Activated CD4-positive, CD25-positive, alpha-beta regulatory T cell treated with anti-CD3 and anti-CD28 coated beads, Interleukin-2, amount 50 U/mL, for 24 hours (primary cell): ENCODE results near the gene RAF1.

ENCODE experiments used
- ATAC-seq, 2 donors: fragments of 150-1000 bp; cut with Tn5 transposase; one replicate each; pipeline ENCODE4 v1.10.0; 2021; ENCODE audit warnings: mild to moderate bottlenecking in 1 of 2, moderate library complexity in 1 of 2

Gene RAF1

DNA sequence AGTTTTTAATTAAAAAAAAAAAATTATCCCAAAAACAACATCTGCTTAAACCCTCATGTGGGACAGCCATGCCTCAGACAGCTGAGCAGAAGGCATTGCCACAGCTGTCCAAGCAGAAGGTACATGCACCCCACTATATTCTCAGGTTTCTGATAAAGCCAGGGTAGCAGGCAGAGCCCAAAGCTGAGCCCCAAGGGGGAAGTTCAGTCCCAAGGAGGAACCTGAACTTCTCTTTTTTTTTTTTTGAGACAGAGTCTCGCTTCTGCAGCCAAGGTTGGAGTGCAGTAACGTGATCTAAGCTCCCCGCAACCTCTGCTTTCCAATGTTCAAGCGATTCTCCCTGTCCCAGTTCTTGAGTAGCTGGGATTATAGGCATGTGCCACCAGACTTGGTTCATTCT is 73.8 kb downstream of the RAF1 start:
- ATAC-seq = no peak

DNA sequence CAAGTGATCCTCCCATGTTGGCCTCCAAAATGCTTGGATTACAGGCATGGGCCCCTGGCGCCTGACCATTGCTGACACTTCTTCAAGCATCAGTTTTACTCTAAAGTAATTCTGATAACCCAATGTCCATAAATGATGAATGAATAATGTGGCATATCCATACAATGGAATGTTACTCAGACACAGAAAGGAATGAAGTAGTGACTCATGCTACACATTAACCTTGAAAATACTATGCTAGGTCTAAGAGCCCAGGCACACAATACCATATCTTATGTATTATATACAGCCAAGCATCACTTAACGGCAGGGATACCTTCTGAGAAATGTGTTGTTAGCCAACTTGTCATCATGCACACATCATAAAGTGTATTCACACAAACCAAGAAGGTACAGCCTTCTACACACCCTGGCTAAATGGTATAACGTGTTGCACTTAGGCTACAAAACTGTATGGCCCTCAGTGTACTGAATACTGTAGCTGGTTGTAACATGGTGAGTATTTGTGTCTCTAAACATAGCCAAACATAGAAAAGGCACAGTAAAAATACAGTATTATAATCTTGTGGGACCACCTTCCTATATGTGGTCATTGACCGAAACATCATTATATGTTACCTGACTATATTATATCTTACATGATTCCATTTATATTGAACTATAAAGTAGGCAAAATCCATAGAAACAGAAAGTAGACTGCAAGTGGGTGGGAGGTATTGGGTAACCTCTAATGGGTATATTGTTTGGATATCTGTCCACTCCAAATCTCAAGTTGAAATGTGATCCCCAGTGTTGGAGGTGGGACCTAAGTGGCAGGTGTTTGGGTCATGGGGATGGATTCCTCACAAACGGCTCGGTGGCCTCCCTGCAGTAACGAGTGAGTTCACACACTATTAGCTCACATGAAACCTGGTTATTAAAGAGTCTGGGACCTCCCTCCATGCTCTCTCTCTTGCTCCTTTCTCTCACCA is 75.6 kb downstream of the RAF1 start:
- no peak for ATAC-seq

DNA sequence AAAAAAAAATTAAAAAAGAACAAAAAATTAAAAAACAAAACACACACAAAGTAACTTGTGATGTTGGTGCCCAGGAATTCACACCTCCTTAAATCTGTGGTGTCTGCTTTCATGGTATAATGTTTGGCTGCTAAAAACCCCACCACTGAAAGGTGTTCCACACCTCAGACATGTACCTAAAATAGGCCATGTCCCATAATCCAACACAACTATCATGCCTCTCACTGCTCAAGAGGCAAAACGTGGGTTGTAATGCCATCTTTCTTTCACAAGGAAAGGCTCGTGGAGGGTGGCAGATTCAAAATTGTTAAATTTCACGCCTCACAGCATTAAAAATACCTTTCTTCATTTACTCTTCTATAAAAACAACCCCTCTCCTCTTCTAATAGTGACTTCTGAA is 77.5 kb downstream of the RAF1 start:
- no peak for ATAC-seq

DNA sequence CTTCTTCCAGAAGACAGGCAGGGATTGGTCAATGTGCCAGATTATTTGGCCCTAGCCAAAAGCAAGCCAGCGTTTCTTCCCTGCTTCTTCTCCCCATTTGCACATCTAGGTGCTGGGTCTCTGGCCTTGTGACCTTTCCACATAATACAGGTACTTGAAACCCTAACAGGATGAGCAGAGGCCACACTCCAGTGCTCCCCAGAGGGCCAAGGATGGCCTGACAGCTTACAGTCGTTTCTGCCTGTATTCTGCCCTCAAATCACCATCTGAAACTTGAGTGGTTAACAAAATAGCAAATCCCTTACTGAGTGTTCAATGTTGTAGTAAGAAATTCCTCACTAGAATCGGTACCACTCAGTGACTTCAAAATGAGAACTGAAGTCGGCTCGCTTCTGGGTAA is 77.9 kb downstream of the RAF1 start:
- no peak for ATAC-seq

DNA sequence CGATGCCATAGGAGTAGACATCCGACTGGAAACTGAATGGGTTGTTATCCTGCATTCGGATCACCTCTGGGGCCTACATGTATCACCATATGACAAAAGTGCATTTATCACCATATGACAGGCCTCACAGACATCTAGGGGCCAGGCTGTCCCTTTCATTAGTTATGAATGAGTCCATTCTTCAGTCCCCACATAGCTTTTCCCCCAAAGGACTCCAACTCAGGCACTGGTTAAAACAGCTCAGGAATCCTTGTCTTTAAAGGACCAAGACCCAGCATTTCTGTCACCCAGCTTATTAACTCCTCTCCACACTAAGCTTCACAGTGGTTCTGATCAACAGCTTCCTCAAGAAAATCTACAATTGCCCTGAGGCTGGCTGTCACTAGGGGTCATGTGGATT is 78.7 kb downstream of the RAF1 start:
- no peak for ATAC-seq

DNA sequence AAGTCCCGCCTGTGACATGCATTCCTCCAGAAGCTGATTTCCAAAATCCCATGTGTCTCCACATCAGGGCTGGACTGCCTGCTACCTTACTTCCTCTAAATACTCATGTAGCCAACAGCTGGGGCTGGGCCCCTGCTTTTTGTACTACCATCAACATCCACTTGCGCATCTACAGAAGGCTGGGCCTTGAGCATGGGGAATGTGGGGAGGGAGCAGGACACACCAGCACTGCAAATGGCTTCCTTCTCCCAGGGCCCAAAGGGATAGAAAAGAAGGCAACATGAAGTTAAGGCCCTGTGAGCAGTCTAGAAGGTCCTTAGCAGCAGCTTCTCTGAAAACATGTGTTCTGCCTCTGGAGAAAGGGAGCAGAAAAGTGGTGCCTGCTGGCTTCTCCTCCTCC is 79.8 kb downstream of the RAF1 start:
- no peak for ATAC-seq

DNA sequence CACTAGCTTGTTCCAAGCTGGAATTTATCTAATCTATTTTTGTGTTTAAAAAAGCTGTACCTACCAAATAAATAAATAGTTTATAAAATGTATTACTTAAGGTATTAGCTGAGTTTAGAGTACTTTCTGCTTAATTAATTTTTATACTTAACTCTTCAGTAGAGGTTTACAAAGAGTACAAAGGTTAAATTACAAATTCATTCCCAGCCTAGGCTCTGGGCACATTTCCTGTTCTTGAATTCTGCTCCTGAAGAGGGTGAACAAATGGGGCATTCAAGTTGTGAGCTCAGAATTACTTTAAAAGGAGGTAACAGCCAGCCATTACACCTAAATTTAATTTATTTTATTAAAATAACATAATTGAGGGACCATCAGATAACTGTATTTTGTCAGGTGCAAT is 80.6 kb downstream of the RAF1 start:
- no peak for ATAC-seq

DNA sequence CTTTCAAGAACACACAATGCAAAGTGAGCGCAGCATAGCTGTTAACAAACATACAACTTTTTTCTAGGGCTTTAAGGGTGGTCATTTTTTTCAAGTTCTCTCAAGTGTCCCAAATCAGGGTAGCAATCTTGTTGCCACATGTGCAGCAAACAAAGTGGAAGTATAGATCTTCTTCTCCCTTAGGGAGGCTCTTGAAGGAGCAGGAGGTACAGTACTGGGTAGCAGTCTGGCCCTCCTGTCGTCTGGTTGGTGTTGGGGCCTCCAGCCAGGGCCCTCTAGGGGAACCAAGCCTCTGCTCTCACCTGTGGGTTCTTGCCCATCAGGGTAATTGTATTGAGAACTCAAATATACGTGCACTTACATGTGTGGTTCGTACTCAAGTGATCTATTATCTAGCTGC is 81.2 kb downstream of the RAF1 start:
- ATAC-seq = no peak

DNA sequence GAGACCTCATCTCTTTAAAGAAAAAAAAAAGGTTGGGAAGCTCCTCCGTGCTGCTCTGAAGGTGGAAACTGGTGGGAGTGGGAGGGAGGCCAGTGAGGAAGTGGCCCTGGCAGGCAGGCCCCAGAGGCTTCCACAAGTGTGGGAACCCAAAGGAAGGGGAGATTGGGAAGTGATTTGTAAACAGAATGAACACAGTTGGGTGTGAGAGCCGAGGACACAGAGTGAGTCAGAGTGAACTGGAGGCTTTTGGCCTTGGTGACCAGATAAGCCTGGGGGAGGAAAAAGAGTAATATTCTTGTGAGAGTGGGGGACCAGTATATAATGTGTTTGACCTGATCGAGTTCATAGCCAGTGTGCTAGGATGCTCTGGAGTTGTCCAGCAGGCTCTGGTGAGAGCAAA is 84.0 kb downstream of the RAF1 start:
- no peak for ATAC-seq

DNA sequence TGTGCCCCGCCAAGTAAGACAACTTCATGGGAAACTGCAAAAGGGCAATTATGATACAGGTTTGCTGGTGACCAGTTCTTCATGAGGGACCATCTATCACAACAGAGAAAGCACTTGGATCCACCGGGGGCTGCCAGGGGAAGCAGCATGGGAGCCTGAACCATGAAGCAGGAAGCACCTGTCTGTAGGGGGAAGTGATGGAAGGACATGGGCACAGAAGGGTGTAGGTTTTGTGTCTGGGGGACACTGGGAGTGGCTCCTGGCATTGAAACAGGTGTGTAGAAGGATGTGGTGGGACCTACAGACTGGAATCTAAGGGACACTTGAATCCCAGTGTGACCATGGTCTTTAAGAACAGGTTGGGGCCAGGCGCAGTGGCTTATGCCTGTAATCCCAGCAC is 84.5 kb downstream of the RAF1 start:
- ATAC-seq = no peak

DNA sequence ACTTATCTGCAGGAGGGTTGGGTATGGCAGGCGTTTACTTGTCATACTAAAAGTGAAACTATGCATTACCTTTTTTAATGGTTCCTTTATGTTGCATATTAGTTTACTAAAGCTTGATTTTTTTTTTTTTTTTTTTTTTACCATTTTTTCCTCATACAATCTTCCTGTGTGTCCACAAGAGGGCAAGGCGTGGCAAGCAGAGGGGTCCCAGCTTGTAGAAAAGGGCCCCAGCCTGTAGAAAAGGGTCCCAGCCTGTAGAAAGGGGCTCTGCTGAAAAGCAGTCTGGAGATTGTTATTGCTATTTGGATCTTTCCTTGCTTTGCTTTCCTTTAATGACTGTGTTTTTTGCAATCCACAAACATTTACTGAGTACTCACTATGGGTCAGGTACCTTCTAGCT is 85.2 kb downstream of the RAF1 start:
- ATAC-seq = no peak

DNA sequence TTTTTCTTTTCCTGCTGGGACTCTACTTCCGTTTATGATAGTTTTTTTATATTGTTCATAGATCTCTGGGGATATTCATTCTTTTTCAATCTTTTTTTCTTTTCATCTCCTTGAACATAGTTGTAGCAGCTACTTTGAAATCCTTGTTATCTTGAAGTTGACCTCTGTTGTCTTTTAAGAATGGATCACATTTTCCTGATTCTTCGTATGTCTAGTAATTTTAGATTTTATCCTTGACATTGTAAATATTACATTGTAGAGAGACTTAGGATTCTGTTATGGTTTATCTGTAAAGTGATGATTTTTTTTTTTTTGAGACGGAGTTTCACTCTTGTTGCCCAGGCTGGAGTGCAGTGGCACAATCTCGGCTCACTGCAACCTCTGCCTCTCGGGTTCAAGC is 86.5 kb downstream of the RAF1 start:
- no peak for ATAC-seq

DNA sequence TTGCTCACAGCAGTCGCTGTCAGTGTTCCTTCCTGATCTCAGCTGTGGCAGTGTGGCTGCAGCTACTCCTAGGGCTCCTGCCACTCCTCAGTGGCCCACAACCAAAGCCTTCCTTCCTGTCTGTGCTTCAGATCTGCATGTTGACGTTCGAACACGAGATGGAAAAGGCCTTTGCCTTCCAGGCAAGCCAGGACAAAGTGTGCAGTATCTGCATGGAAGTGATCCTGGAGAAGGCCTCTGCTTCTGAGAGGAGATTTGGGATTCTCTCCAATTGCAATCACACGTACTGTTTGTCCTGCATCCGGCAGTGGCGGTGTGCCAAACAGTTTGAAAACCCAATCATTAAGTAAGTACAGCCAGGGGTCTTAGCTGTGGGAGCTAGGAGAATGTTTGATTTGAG is 89.3 kb downstream of the RAF1 start:
- ATAC-seq = no peak

DNA sequence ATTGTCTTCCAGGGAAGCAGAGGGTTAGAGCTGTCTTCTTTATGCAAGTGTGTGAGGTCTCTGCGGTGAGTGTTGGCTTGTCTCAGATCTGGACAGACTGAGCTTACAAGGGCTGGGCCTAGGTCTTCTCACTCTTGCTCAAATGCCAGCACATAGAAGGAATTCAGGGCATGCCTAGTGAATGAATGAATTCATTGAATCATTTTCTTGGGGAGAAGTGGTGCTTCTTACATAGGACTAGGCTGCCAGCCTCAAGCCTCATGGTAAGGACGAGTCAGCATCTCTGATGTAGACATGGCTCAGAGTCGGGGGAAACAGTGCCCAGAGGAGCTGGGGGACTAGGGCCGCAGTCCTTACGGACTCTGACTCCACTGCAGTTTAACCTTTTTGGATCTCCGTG is 89.8 kb downstream of the RAF1 start:
- no peak for ATAC-seq

DNA sequence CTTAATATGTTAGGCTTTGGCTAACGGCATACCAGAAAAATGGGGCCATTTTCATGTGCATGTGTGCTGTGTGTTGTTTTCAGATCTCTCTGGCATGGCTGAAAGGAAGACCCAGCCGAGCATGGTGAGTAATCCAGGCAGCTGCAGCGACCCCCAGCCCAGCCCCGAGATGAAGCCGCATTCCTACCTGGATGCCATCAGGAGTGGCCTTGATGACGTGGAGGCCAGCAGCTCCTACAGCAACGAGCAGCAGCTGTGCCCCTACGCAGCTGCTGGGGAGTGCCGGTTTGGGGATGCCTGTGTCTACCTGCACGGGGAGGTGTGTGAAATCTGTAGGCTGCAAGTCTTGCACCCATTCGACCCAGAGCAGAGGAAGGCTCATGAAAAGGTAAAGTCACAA is 91.9 kb downstream of the RAF1 start:
- no peak for ATAC-seq

DNA sequence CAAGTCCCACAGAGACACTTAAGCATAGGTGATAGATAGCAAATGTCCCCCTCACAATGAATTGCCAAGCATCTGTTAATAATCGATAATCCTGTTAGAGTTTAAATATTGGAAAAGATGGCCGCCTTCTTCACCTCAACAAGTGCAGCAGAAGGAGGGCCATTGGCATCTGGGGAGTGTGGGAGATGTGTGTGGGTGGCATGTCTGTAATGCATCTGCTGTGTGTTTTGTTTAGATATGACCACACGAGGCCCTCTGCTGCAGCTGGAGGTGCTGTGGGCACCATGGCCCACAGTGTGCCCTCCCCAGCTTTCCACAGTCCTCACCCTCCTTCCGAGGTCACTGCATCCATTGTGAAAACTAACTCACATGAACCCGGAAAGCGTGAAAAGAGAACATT is 94.1 kb downstream of the RAF1 start:
- no peak for ATAC-seq

DNA sequence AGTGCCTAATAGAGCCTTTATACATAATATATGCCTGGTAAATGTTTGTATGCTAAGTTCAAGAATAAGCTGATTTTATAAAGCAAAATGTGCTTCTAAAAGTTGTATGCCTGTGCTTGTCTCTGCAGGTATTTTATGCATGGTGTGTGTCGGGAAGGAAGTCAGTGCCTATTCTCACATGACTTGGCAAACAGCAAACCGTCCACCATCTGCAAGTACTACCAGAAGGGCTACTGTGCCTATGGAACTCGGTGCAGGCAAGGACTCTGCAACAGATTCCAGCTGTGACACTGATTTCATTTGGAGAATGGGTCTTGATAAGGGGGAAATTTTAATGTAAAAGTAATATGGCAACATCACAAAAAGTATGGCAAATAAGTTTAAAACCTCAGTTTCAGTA is 95.2 kb downstream of the RAF1 start:
- no peak for ATAC-seq

DNA sequence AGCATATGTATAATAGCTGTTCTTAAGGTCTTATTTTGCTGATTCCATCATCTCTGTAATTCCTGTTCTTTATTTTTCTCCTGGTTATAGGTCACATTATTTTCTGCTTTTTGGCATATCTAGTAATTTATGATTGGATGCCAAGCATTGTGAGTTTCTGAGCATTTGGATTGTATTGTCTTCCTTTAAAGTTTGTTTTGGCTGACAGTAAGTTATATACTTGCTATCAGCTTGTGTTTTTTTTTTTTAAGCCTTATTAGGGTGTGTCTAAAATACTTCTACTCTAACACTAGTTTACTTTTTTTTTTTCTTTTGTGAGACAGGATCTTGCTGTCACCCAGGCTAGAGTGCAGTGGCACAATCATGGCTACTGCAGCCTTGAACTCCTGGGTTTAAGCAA is 96.9 kb downstream of the RAF1 start:
- ATAC-seq = no peak

DNA sequence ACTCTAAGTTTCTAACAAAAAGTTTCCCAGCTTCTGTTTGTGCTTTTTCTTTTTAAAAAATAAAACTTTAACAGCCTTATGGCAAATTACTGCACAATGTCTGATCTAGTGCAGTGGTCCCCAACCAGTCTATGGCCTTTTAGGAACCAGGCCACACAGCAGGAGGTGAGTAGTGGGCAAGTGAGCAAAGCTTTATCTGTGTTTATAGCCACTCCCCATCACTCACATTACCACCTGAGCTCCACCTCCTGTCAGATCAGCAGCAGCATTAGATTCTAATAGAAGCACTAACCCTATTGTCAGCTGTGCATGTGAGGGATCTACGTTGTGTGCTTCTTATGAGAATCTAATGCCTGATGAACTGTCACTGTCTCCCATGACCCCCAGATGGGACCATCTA is 101.5 kb downstream of the RAF1 start:
- ATAC-seq = no peak

DNA sequence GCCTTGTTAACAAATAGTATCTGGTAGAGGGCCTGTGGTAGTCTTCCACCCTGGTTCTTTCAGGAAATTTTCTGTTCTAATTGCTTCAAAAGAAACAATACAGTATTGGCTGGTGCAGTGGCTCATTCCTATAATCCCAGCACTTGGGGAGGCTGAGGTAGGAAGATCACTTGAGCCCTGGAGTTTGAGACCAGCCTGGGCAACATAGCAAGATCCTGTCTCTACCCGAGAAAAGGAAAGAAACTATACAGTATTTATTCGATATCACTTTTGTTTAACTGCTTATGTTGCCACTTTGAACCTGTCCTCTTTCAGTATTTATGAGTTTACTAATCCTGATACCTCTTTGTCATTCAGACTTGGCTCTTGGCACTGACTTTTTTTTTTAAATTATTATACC is 102.5 kb downstream of the RAF1 start:
- no peak for ATAC-seq

DNA sequence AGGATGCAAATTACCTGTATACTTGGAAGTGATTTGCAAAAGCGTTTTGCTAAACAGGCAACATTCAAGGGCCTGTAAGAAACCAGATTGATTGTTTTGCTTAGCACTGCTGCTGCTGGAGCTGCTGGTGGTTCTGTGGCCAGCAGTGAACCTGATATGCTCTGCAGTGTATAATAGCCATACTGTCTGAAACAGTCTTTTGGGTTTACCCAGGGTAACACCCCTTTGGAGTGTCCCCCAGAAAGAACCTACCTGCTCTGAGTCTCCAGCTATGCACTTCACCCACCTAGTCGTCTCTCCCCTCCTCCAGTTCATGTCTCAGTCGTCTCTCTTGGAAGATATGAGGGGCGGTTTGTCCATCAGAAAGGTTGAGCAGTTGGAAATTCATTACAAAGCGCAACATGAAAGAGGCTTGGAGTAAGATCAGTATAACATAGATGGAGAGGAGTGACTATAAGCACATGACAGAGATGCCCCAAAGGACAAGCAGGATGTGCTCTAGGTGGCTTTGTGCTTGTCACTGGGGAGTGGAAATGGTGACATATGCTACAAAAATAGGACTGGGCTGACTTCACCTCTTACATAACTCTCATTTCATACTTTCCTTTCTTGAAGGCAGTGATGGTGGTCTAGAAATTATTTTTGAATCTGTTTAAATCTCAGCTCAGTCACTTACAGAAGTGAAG is 103.3 kb downstream of the RAF1 start:
- peak; percentile 48 to 65 for ATAC-seq

DNA sequence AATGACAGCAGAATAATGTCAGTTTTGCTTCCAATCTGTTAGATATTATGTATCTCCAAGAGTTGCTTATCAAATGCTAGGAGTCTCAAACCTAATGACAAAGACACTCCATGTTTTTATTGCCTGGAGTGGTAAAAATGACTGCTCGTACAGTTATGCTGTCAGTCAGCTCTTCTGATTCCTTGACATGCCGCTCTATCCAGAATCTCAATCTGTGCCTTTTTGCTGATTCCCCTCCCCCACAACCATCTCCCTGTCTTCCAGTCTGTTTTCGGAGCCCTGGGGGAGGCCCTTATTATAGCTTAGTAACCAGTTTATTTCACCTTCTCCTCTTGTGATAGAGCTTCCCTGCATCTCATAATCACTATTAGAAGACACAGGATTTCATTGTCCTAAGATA is 104.4 kb downstream of the RAF1 start:
- ATAC-seq = no peak

DNA sequence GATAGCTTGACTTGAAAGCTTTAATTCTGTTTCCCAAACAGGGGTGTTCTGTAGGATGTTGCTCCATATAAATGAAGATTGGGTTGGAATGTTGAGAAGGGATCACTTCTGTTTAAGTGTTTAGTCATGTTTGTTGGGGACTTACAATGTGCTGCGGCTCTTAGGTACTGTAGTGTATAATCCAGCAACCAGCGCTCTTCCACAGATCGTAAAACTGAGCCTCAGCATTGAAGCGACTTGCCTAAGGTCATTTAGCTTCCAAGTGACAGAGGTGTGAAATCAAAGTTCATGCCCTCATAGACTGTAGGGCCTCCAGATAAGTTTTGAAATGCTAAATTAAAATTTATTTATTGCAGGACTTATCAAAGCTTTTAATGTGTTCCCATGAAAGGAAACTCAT is 105.2 kb downstream of the RAF1 start:
- no peak for ATAC-seq

DNA sequence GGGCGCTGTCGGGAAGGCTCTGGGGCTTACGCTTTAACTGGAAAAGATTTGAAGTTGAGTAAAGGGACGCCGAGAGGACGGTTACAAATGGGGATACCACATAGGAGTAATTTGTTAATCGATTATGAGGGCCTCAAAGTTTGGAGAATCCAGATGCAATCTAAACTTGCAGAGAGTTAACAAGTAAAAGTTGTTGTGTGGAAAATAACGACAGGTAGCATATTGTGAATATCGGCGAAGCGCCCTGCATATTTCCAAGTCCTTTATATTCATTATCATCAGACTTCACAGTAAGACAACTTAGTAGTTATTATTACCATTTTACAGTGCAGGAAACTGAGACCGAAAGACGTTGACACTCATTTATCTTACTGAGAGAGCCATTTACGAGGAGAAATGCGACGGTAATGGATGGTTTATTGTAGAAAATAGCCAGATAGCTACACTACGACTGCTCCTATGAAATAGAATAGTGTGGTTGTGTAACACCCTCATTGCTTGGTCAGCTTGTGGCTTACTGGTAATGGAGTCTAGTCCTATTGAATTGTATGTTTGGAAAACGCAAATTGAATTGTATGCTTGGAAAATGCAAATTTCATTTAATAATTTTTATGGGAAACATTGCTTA is 106.3 kb downstream of the RAF1 start:
- ATAC-seq = no peak
